ENCODE measurements around the gene FUOM.

FUOM gene

DNA sequence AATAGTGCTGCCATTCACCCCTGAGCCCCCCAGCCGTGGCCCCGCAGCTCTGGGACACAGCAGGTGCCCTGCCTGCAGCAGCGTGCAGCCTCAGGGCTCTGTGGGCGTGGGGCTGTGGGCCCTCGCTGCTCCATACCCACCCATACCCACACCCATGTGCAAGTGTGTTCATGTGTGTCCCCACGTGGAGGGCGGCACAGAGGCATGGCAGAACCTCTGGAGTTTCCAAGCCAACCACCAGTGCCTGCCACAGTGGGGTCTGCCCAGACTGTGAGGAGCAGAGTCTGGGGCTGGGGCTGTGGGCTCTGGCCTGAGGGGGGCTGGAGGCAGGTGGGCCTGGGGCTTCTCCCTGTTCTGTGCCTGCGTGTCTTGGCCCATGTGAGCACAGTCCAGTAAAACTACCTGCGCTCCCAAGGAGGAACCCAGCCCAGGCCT is 8.2 kb downstream of the FUOM start:
- DNase-seq = no peak

DNA sequence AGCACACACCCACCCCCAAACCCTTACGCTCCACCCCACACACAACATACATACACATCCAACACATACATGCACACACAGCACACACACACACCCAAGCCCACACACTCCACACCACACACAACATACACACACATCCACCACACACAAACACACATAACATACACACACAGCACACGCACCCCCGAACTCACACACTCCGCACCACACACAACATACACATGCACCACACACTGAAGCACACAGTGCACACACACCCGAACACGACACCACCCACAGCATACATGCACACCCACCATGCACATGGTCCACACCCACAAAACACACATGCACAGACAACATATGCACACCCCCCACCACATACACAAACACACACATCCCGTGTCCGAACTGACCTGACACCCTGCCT is 8.7 kb downstream of the FUOM start:
- DNase-seq = no peak

DNA sequence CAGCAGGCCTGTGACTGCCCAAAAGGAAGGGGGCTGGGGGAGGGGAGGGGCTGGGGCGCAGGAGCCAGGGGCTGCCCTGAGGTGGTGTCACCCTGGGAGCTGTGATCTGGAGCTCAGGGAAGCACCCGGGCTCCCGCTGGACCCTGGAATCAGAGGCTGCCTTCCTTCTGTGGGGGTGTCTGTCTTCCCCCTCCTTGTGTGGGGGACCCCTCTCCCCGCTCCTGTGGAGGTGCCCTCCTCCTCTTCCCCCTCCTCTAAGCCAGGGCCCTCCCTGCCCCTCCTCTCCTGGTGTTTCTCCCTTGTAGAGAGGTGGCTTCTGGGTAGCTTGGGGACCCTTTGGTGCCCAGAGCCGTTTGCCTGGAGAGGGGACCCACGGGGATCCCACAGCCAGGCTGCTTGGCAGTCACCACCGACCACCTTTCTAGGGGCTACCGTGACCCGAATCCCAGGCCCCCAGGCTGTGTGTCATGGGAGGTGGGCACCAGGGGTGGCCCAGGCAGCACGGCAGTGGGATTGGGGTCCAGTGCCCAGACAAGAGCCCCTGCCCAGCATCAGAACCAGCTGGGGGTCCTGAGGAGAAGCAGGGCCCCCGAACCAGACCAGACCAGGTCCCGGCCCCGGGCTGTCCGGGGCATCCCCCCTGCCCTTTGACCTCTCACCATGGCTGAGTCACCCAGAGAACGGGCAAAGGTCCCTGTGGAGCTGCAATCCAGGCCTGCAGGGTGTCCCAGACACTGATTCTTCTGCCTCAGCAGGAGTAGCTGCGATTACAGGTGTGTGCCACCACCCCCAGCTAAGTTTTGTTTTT is 9.9 kb downstream of the FUOM start:
- DNase-seq = no peak

DNA sequence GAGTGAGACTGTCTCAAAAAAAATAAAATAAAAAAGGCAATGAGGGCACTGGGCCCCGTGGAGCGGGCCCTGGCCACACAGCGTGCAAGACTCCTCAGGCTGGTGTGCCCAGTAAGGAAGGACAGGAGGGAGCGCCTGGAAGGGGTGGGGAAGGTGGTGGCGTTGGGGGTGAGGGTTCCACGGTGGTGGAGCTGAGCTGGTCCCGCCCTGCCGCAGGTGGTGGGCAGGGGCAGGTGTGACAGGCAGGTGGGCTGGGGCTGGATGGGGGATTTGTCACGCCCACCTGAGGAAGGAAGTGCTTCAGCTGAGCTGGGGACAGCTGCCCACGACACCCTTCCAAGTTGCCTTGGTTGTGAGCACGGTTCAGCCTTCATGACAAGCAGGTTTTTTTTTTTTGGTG is 11.4 kb downstream of the FUOM start:
- no peak for DNase-seq

DNA sequence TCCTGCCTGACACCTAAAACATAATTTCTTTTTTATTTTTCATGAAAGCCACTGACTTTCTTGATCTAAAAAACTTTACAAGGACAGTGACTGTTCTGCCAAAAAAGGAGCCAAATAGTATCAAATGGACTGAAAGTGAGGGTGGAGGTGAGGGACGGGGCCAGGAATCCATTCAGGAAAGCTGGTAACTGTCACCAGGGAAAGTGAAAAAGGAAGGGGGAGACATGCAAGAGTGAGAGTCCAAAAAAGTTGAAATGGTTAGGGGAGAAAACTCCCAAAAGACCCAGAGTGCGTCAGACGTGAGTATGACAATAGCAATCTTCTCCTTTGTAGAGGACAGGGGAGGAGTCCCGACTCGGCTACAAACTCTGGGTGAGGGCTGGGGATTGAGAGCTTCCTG is 13.6 kb downstream of the FUOM start:
- DNase-seq = no peak

DNA sequence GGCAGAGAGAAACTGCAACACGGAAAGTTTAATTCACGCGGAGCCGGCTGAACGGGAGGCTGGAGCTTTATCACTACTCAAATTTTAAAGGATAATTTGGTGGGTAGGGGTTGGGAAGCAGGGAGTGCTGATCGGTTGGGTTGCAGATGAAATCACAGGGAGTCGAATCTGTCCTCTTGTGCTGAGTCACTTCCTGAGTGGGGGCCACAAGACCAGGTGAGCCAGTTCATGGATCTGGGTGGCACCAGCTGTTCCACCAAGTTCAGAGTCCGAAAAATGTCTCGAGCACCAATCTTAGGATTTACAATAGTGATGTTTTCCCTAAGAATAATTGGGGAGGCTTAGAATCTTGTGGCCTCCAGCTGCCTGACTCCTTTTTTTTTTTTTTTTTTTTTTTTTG is 14.3 kb downstream of the FUOM start:
- no peak for DNase-seq

DNA sequence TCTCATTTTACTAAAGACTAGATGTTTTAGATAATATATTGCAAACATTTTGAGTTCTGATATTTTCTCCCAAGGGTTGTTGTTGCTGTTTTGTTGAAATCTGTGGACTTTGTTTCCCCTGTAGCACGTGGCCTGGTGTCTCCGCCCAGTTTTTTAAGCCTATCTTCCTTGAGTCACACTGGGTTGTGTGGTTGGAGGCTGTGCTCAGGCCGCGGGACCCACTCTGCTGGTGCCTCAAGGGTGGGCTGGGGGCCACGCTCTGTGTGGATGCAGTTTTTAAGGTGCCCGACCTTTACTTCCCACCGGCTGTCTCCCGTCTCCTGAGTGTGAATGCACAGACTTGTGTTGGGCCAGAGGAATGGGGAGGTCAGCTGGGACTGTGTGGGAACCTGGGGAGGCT is 14.9 kb downstream of the FUOM start:
- no peak for DNase-seq

DNA sequence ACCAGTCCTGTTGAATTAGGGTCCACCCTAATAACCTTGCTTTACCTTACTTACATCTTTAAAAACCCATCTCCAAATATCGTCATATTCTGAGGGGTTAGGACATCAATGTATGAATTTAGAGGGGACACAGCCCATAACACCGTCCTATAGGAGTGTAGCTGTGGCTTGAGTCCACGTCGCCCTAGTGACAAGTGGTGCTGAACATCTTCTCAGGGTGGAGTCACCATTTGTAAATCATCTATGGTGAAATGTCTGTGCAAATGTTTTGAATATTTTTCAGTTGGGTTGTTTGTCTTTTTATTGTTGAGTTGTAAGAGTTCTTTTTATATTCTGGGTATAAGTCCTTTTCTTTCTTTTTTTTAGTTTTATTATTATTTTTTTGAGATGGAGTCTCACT is 15.8 kb downstream of the FUOM start:
- no peak for DNase-seq

DNA sequence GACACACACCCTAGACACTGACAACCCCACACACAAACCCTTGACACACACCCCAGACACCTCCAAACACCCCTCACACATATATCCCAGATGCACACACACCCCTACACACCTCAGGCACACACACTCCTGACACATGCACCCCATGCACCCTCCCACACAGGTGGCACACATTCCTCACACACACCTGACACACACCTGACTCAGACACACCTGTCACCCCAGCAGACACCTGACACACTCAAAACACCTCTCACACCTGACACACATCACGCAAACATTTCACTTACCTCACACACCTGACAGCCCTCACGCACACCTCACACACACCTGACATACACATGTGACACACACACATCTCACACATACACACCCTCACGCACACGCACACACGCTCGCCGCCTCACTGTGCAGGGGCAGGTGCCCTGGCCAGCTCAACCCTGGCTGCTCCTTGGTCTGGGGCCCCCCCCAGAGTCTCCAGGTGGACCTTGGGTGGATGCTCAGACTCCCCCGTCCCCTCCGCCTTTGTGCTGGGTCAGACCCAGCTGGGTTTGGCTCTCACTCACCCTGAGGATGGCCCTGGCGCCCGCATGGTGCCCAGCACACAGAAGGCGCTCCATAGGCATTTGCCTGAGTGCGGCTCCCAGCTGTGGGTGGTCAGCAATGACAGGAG is 18.0 kb downstream of the FUOM start:
- no peak for DNase-seq

DNA sequence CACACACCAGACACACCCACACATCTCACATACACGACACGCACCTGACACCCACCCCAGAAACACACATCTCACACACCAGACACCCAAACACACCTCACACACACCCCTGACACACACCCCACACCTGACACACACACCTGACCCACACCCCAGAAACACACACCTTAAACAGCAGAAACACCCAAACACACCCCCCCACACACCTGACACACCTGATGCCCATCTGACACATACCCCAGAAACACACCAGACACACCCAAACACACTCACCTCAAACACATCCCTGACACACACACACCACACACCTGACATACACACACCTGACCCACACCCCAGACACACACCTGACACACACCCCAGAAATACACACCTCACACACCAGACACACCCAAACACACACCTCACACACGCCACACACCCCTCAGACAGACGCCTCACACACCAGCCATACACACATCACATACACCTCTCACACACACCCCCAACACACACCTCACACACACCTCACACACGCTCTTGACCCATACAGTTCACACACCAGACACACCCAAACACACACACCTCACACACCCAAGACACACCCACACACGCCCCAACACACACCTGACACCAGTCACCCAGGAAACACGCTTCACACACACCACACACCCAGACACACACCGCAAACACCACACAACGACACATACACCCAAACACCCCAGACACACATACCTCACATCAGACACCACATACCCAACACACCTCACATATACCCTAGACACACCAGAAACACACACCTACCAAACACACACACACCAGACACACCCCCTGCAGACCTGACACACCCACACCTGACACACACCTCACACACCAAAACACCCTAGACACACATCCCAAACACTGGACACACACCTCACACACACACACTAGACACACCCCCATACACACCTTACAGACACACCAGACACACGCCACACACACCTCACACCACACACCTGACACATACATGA is 19.4 kb downstream of the FUOM start:
- no peak for DNase-seq

DNA sequence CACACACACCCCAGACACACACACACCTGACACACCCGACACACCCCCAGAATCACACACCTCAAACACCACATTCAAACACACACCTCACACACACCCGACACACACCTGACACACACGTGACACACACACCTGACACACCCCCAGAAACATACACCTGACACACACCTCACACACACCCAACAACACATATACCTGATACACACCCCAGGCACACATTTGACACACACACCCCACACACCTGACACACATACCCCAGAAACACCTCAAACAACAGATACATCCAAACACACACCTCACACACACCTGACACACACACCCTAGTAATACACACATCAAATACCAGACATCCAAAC is 20.5 kb downstream of the FUOM start:
- DNase-seq = no peak

DNA sequence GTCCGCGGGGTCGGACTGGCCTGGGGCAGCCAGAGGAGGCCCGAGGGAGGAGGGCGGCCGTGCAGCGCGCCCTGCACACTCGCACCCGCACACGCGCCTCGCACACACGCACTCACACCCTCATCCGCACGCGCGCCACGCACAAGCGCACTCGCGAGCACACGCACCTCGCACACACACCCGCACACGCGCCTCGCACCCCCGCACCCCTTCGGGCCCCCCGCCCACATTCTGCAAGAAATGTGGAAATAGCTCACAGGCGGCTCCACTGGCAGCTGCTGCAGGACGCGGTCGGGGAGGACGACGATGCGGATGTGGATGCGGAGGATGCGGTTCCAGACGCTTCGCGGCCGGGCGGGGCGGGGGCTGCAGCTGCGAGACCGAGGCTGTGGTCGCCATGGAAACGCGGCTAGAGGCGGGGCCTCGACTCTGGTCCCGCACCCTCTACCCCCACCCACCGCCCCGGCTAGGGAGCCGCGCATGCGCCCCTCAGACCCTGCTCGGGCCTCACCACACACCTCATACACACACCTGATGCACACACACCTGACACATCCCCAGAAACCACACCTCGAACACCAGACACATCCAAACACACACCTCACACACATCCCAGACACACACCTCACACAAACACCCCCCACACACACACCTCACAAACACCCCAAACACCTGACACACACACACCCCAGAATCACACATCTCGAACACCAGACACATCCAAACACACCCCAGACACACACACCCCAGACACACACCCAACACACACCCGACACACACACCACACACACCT is 21.0 kb downstream of the FUOM start, which contains the start of gene CALY:
CALY (minus strand) TSS at position 320 of the 793 bp plus-strand sequence. CDS start 7,907 bp downstream, outside the sequence.
- peak; percentile 93 for DNase-seq

DNA sequence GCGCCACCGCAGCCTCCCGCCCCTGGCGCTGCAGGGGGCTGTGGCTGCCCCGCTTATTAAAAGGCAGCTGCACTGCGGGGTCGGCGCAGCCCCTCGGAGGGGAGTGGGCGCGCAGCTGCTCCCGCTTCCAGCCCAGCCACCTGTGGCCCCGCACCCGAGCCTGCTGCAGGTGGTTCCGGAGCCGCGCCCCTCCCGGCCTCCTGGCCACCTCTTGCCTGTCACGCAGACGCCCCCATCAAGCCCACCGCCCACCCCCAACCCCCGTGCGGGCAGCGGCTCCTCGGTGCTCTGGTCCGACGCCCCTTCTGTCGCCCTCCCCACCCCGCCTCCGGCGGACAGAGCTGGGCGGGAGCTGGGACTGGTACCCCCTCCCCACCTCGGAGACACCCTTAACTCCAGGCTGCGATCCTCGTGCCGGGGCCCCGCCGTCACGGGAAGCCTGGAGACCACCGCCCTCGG is 21.7 kb downstream of the FUOM start:
- peak; percentile 17 for DNase-seq

DNA sequence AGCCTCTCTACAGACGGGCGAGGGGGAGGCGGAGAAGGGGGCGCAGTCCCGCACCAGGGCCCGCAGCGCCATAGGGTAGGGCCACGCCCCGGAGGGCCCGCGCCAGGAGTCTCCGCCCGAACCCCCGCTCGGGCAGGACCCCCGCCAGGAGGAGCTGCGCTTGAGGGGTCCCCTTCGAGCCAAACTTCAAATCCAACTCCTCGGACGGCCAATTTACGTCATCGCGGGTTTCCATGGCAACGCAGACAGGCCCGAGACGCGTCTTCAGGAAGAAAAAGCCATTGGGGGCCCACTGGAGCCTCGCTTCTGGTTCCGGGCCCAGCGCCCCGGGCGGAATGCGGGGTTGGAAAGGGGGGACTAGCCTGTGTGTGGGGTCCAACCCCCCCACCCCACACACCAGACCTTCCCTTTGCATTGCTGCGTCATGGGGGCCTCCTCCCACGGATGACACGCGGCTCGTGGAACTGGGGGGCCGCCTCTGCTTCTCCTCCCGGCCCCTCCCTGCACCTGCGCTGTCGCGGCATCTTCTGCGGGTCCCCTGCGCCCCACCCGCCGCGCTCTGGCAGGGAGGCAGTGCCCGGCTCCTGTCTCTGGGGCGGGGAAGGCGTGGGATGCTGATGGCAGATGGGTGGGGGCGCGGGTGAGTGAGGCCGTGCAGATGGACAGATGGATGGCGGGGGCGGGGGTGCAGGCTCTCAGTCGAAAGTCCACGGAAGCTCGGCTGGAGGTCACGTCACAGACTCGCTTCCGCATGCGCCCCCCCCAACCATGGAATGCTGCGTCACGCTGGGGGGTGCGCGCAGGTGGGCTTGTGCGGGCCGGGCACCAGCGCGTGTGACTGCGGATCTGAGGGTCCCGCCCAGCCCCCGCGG is 22.3 kb downstream of the FUOM start:
- DNase-seq = peak; percentile 81

DNA sequence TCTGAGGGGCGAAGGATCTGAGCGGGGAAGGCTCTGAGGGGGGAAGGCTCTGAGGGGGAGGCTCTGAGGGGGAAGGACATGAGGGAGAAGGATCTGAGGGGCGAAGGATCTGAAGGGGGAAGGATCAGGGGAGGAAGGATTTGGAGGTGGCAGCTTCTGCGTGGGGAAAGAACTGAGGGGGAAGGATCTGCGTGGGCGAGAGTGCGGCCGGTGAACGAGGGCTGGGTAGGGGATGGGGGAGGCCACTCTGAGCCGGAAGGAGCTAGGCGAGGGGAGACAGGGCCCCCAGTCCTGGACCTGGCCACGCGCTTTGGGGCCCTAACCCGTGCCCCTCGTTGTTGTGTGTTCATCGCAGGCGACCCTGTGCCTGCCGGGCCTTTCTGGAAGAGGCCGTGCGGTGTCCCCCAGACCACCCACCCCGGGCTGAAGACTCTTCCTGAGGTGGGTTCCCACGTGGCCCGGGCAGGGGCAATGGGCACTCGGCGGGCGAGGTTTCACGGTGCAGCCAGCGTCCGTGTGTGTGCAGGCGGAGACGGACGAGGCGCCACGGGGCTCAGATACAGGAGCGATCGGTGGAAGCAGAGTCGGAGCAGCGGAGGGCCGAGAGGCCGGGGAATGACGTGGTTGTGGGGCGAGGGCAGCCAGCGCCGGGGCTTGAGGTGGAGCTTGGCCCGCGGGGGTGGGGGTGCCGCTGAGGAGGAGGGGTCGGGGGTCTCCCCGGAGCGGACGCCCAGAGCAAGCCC is 23.1 kb downstream of the FUOM start:
- peak; percentile 57 for DNase-seq

DNA sequence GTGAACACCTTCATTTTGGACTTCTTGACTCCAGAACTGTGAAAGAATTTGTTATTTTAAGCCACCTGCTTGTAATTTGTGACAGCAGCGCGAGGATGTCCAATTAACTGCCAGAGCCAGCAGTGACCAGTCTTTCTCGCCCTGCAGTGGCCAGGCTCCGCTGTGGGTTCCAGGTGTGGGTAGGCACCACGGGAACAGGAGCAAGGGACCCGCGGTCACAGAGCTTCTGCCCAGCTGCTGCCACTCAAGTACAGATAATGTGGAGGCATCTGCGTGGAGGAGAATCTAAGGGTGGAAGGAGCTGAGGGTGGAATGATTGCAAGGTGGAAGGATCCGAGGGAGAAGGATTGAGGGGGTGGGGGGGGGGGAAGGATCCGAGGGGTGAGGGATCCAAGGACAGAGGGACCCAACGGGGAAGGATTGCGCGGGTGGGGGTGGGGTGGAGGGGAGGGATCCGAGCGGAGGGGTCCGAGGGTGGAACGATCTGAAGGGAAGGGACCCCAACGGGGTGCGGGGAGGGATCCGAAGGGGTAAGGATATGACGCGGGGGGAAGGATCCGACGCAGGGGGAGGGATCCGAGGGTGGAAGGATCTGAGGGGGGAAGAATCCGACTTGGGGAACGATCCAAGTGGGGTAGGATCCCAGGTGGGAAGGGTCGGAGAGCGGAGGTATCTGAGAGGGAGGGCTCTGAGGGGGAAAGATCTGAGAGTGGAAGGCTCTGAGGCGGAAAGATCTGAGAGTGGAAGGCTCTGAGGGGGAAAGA is 24.7 kb downstream of the FUOM start:
- DNase-seq = no peak

DNA sequence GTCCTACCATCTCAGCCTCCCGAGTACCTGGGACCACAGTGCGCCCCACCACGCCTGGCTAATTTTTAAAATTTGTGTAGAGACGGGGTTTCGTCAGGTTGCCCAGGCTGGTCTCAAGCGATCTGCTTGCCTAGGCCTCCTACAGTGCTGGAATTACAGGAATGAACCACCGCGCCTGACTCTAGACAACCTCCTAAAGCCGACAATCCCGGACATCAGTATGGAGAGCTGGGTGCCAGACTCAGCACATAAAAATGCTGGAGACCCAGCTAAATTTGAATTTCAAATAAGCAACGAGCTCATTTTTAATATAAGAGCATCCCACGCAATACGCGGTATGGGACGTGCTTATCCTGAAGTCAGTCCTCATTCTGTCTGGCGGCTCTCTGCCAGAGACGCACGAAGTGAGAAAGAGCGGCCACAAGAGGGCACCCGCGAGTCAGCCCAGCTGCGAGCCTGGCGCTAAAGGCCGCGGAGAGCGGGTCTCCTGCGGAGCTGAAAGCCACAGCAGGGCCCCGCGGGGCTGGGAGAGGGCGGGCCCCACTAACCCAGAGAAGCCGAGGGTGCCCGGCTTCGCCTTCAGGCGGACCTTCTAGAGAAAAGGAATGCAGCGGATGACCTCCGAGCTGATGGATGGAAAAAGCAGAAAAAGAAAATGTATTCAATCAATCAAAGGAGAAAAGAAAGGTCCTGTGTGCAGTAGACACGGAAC is 28.2 kb downstream of the FUOM start:
- peak; percentile 94 for DNase-seq

DNA sequence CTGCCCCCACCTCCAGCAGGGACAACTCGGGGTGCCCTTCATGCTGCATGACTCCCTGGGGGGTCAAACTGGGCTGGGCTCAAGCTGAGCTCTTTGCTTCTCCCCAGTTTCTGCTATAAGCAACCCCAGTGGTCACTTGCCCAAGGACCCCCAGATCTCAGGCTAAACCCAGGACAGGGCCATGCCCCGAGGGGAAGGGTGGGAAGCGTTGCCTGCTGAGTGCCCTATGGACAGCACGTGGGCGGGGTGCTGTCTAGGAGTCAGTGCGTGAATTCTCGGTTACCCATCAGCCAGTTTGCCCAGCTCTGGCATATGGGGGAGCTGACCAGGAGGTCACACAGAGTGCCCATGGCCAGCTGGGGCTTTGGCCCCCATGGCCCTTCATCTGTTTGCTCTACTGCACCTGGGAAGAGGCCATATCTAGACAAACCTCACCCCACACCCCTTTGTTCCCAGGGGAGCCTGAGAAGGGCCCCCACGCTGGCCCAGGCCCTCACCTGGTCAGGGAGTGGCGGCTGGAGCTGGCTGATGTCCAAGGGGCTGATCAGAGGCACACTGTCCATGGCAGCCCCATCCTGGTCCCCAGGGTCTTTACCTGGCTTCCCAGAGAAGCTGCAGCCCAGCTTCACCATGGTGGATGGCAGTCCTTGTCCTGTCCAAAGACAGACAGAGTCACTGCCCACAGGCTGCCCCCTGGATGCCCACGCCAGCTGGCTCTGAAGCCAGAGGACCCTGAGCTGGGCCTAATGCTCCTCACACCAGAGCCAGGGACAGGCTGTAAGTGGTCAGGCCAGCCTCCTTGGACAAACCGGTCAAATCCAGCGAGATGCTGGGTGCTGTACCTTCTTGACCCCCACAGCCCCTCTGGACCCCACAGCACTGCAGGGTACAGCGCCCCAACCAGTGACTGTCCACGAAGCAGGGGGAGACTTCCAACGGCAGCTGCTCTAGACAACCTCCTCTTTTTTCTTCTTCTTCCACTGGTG is 29.2 kb downstream of the FUOM start:
- no peak for DNase-seq

Data from CD4-positive, alpha-beta T cell treated with Interleukin-6 for 4 hours (primary cell).